ENCODE data around the gene MB21D2.

Gene MB21D2

DNA sequence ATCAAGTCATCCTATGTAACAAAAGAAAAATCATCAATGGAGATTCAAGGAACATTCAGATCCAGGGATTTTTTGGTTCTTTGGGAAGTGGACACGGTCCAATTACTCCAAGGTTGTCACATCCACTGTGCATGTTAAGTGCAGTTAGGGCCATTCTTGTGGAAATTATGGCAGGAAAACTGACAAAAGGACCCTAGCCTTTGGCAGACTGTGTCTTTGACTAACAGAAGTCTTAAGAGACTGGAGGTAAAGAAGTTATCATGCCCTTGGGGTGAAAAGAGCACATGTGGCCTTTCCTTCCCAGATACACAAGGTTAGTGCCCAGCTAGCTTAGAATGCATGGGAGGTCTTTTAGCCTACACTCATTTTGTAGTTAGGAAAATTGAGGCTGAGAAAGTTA is 74.9 kb downstream of the MB21D2 start:
- Histone ChIP-seq H3K9me3 (ENCODE audit: insufficient read depth, low read length) (no peaks in the 10 kb centered on the region), H3K9ac (ENCODE audit: low read length) (no peak overlapping the region), H3K27me3 (ENCODE audit: low read length) (no peaks in the 10 kb centered on the region), H4K20me1 (ENCODE audit: low read depth, low read length) (no peaks in the 10 kb centered on the region), H3K36me3 (ENCODE audit: low read length) (no peaks in the 10 kb centered on the region), H2AFZ (ENCODE audit: low read depth, low read length, severe bottlenecking) (no peak overlapping the region), H3K79me2 (ENCODE audit: insufficient read depth, low read length) (no peaks in the 10 kb centered on the region), H3K4me3 (ENCODE audit: insufficient read depth, low read length, poor library complexity, severe bottlenecking) (no peak overlapping the region), H3F3A (ENCODE audit: insufficient read depth) (no peaks in the 10 kb centered on the region), H3K9me2 (replicated peaks; ENCODE audit: insufficient read depth, low read length) (no peaks in the 10 kb centered on the region), H3K27ac (ENCODE audit: low read depth, low read length) (no peak overlapping the region), H3K4me2 (ENCODE audit: low read depth, low read length, poor library complexity, severe bottlenecking) (no peak overlapping the region)
- TF ChIP-seq, protein P1, sequence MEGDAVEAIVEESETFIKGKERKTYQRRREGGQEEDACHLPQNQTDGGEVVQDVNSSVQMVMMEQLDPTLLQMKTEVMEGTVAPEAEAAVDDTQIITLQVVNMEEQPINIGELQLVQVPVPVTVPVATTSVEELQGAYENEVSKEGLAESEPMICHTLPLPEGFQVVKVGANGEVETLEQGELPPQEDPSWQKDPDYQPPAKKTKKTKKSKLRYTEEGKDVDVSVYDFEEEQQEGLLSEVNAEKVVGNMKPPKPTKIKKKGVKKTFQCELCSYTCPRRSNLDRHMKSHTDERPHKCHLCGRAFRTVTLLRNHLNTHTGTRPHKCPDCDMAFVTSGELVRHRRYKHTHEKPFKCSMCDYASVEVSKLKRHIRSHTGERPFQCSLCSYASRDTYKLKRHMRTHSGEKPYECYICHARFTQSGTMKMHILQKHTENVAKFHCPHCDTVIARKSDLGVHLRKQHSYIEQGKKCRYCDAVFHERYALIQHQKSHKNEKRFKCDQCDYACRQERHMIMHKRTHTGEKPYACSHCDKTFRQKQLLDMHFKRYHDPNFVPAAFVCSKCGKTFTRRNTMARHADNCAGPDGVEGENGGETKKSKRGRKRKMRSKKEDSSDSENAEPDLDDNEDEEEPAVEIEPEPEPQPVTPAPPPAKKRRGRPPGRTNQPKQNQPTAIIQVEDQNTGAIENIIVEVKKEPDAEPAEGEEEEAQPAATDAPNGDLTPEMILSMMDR (IDR thresholded peaks at IDR 0.05; ENCODE audit: insufficient read depth, low read length, poor library complexity, severe bottlenecking) = no peak

DNA sequence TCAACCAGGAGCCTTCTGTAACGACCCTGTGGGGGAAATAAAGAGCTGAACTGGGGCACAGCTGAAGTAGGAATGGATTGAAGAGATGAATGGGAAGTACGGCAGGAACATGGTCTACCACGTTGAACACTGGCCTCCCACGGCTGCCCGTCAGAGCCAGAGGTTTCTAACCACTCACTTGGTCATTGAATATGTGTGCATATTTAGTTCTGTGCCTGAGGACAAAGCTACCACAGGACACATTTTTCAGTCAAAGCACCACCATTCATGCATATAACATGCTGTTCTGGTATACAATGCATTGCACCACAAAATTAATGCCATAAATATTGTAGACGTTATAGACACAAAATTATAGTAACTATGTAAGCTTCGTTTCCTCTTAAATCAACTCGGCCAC is 75.5 kb downstream of the MB21D2 start:
- H3F3A ChIP-seq (ENCODE audit: insufficient read depth) = no peaks in the 10 kb centered on the region
- no peak overlapping the region for H3K4me3 ChIP-seq (ENCODE audit: insufficient read depth, low read length, poor library complexity, severe bottlenecking)
- no peaks in the 10 kb centered on the region for H3K9me3 ChIP-seq (ENCODE audit: insufficient read depth, low read length)
- no peak for TF ChIP-seq EZH2phosphoT487 (conservative IDR thresholded peaks at IDR 0.05; ENCODE audit: low read length)
- TF ChIP-seq, protein P1 (IDR thresholded peaks at IDR 0.05; ENCODE audit: insufficient read depth, low read length, poor library complexity, severe bottlenecking) = no peak
- no peak overlapping the region for H3K27ac ChIP-seq (ENCODE audit: low read depth, low read length)
- H3K27me3 ChIP-seq (ENCODE audit: low read length) = no peaks in the 10 kb centered on the region
- no peaks in the 10 kb centered on the region for H3K9me2 ChIP-seq (replicated peaks; ENCODE audit: insufficient read depth, low read length)
- H2AFZ ChIP-seq (ENCODE audit: low read depth, low read length, severe bottlenecking) = no peak overlapping the region
- H3K79me2 ChIP-seq (ENCODE audit: insufficient read depth, low read length) = no peaks in the 10 kb centered on the region
- H3K4me2 ChIP-seq (ENCODE audit: low read depth, low read length, poor library complexity, severe bottlenecking) = no peak overlapping the region
- no peaks in the 10 kb centered on the region for H3K36me3 ChIP-seq (ENCODE audit: low read length)
- no peak overlapping the region for H3K9ac ChIP-seq (ENCODE audit: low read length)
- H4K20me1 ChIP-seq (ENCODE audit: low read depth, low read length) = no peaks in the 10 kb centered on the region

DNA sequence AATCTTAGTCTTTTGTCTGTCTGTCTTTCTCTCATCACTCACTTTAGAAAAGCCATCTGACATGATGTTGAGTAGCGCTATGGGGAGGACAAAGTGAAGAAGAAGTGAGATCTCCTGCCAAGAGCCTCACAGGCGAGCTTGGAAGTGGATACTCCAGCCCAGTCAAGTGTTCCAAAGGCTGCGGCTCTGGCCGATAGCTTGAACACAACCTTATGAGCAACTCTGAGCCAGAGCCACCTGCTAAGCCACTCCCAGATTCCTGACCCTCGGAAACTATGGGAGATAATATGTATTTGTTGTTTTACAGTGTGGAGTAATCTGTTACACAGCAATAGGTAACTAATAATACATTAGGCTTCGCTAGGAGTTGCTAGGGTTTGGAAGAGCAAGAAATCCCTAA is 76.2 kb downstream of the MB21D2 start:
- H3K4me3 ChIP-seq (ENCODE audit: insufficient read depth, low read length, poor library complexity, severe bottlenecking) = no peak overlapping the region
- H3F3A ChIP-seq (ENCODE audit: insufficient read depth) = no peaks in the 10 kb centered on the region
- H3K27ac ChIP-seq (ENCODE audit: low read depth, low read length) = no peak overlapping the region
- TF ChIP-seq EZH2phosphoT487 (conservative IDR thresholded peaks at IDR 0.05; ENCODE audit: low read length) = no peak
- TF ChIP-seq, protein P1 (IDR thresholded peaks at IDR 0.05; ENCODE audit: insufficient read depth, low read length, poor library complexity, severe bottlenecking) = no peak
- no peaks in the 10 kb centered on the region for H4K20me1 ChIP-seq (ENCODE audit: low read depth, low read length)
- no peaks in the 10 kb centered on the region for H3K79me2 ChIP-seq (ENCODE audit: insufficient read depth, low read length)
- no peak overlapping the region for H3K4me2 ChIP-seq (ENCODE audit: low read depth, low read length, poor library complexity, severe bottlenecking)
- H3K36me3 ChIP-seq (ENCODE audit: low read length) = no peaks in the 10 kb centered on the region
- H3K9me2 ChIP-seq (replicated peaks; ENCODE audit: insufficient read depth, low read length) = no peaks in the 10 kb centered on the region
- H2AFZ ChIP-seq (ENCODE audit: low read depth, low read length, severe bottlenecking) = no peak overlapping the region
- no peak overlapping the region for H3K9ac ChIP-seq (ENCODE audit: low read length)
- H3K27me3 ChIP-seq (ENCODE audit: low read length) = no peaks in the 10 kb centered on the region
- H3K9me3 ChIP-seq (ENCODE audit: insufficient read depth, low read length) = no peaks in the 10 kb centered on the region

Data from SU-DHL-6 (cell line).